ENCODE results near the gene PPDPF.
"Not testable (repeated sequence)": the region's sequence is repeated elsewhere in the genome, so short reads cannot be mapped to it uniquely, and the experiment has no call there.

Gene PPDPF

GRCh38 chr20:63566395-63567135 lies 46.0 kb downstream of the PPDPF start:
- DNase-seq: no peak

DNA sequence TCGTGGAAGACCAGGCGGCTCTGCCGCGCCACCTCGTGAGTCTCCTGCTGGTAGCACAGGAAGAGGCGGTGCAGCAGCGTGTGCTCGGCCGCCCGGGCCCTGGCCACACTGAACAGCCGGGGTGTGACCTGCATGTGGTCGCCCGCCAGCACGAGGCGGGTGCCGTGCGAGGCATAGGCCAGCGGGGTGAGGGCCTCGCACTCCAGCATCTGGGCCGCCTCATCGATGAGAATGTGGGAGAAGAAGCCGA lies 46.5 kb downstream of the PPDPF start:
- no peak for DNase-seq

- DNase-seq: no peak
Measured at GRCh38 chr20:63567386-63568169, 47.0 kb downstream of the PPDPF start.

- DNase-seq: no peak
Measured at GRCh38 chr20:63568170-63568981, 47.8 kb downstream of the PPDPF start.

GRCh38 chr20:63568986-63569949 lies 48.7 kb downstream of the PPDPF start:
- DNase-seq: no peak

DNA sequence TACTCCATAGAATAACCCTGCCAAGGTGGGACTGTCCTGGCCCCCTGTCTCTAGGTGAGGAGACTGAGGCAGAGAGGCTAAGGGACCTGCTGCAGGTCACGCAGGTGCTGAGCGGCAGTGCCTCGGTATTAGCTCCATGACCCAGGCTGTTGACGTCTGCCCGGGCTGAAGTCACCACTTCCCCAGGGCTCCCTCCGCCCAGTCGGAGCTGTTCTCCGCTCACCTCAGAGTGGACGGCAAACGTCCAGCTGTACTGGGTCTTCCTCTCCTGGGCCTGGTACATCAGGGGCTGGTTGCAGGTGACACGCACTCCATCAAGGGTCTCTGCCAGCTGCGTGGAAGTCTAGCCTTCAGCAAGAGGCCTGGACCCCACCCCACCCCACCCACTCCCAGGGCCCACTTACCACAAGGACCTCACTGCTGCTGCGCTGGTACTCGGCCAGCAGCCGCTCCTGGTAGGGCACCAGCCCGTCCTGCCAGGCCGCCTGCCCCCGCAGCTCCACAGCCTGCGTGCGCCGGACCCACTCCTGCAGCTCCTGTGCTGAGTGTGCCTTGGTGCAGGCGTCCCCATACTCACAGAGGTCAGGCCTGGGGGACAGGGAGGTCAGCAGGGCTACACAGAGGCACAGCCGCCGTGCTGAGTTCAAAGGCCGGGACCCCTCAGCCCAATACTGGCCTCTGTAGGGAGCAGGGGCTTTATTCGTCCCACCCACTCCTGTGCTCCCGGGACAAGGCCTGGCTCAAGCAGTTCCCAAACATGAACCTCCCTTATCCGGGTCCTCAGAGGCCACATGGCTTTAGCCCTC lies 49.9 kb downstream of the PPDPF start:
- no peak for DNase-seq

- not testable (repeated sequence) for DNase-seq
Measured at GRCh38 chr20:63571087-63571478, 50.5 kb downstream of the PPDPF start.

Data from NCI-H2107 (cell line).